ENCODE data around the gene CYP2W1.

Gene CYP2W1

GRCh38 chr7:988963-989529 lies 6.1 kb downstream of the CYP2W1 start:
- no peak overlapping the region for H3K9ac ChIP-seq (ENCODE audit: low read length)
- H3K36me3 ChIP-seq (ENCODE audit: control insufficient read depth in 1 of 2, insufficient read depth in 2 of 2, low read length in 2 of 2), result no peaks in the 10 kb centered on the region
- H3K27me3 ChIP-seq (ENCODE audit: insufficient read depth, low read length), result no peaks in the 10 kb centered on the region
- no peaks in the 10 kb centered on the region for H3K9me3 ChIP-seq (ENCODE audit: insufficient read depth, low read depth, low read length)
- no peak overlapping the region for H4K91ac ChIP-seq (ENCODE audit: low read depth, low read length)
- no peak overlapping the region for H3K23ac ChIP-seq (ENCODE audit: low read length)
- no CpG with 5 or more reads among the region's 15 CpGs for WGBS (ENCODE audit: extremely low coverage, insufficient coverage, insufficient read length)
- H2AK5ac ChIP-seq (ENCODE audit: low read length), result no peak overlapping the region
- no peak overlapping the region for H3K4me3 ChIP-seq (ENCODE audit: low read depth, low read length)
- H3K4me1 ChIP-seq (ENCODE audit: control insufficient read depth in 1 of 2, insufficient read depth in 2 of 2, low read length in 2 of 2), result peaks cover 4 to 10% of the 10 kb centered on the region in 2 experiments
- no peak for DNase-seq
- H3K79me1 ChIP-seq (ENCODE audit: low read length), result no peaks in the 10 kb centered on the region
- no peak overlapping the region for H2BK12ac ChIP-seq (ENCODE audit: low read length)
- no peak overlapping the region for H4K8ac ChIP-seq (ENCODE audit: low read depth, low read length)
- no peak overlapping the region for H3K14ac ChIP-seq (ENCODE audit: low read length)
- H2BK5ac ChIP-seq (ENCODE audit: low read depth, low read length, poor library complexity), result no peak overlapping the region
- H3K79me2 ChIP-seq (ENCODE audit: control insufficient read depth, insufficient read depth, low read length, poor library complexity), result no peaks in the 10 kb centered on the region
- no peak overlapping the region for H4K12ac ChIP-seq (ENCODE audit: low read depth, low read length)
- H3K4me2 ChIP-seq (ENCODE audit: low read length), result no peak overlapping the region
- no peak overlapping the region for H3K27ac ChIP-seq (ENCODE audit: low read depth, low read length)
- no peak overlapping the region for H2AFZ ChIP-seq (ENCODE audit: insufficient read depth, low read length, poor library complexity)
- H3K18ac ChIP-seq (ENCODE audit: low read length), result no peak overlapping the region
- H3K4ac ChIP-seq (ENCODE audit: low read depth, low read length), result no peak overlapping the region
- H2BK120ac ChIP-seq (ENCODE audit: insufficient read depth, low read length, poor library complexity), result no peak overlapping the region

GRCh38 chr7:990352-990932 lies 7.5 kb downstream of the CYP2W1 start:
- no peak overlapping the region for H2AFZ ChIP-seq (ENCODE audit: insufficient read depth, low read length, poor library complexity)
- peaks cover 4 to 10% of the 10 kb centered on the region in 2 experiments for H3K4me1 ChIP-seq (ENCODE audit: control insufficient read depth in 1 of 2, insufficient read depth in 2 of 2, low read length in 2 of 2)
- WGBS (ENCODE audit: extremely low coverage, insufficient coverage, insufficient read length), result no CpG with 5 or more reads among the region's 36 CpGs
- H3K27me3 ChIP-seq (ENCODE audit: insufficient read depth, low read length), result no peaks in the 10 kb centered on the region
- H4K91ac ChIP-seq (ENCODE audit: low read depth, low read length), result no peak overlapping the region
- H3K23ac ChIP-seq (ENCODE audit: low read length), result no peak overlapping the region
- no peak overlapping the region for H3K27ac ChIP-seq (ENCODE audit: low read depth, low read length)
- no peak overlapping the region for H3K9ac ChIP-seq (ENCODE audit: low read length)
- no peaks in the 10 kb centered on the region for H3K79me2 ChIP-seq (ENCODE audit: control insufficient read depth, insufficient read depth, low read length, poor library complexity)
- peaks cover 2 to 5% of the 10 kb centered on the region in 2 experiments for H3K36me3 ChIP-seq (ENCODE audit: control insufficient read depth in 1 of 2, insufficient read depth in 2 of 2, low read length in 2 of 2)
- no peaks in the 10 kb centered on the region for H3K9me3 ChIP-seq (ENCODE audit: insufficient read depth, low read depth, low read length)
- H3K4ac ChIP-seq (ENCODE audit: low read depth, low read length), result no peak overlapping the region
- no peak overlapping the region for H3K4me2 ChIP-seq (ENCODE audit: low read length)
- no peak overlapping the region for H2BK5ac ChIP-seq (ENCODE audit: low read depth, low read length, poor library complexity)
- H2AK5ac ChIP-seq (ENCODE audit: low read length), result no peak overlapping the region
- H3K14ac ChIP-seq (ENCODE audit: low read length), result no peak overlapping the region
- H2BK120ac ChIP-seq (ENCODE audit: insufficient read depth, low read length, poor library complexity), result no peak overlapping the region
- no peak overlapping the region for H4K12ac ChIP-seq (ENCODE audit: low read depth, low read length)
- no peak overlapping the region for H2BK12ac ChIP-seq (ENCODE audit: low read length)
- no peak overlapping the region for H3K18ac ChIP-seq (ENCODE audit: low read length)
- no peak overlapping the region for H4K8ac ChIP-seq (ENCODE audit: low read depth, low read length)
- H3K4me3 ChIP-seq (ENCODE audit: low read depth, low read length), result no peak overlapping the region
- no peaks in the 10 kb centered on the region for H3K79me1 ChIP-seq (ENCODE audit: low read length)
- DNase-seq, result no peak

- no peak overlapping the region for H3K27ac ChIP-seq (ENCODE audit: low read depth, low read length)
- WGBS (ENCODE audit: extremely low coverage, insufficient coverage, insufficient read length), result 100% methylated on average over 5 of the region's 35 CpGs
These were observed 8.2 kb downstream of the CYP2W1 start for GRCh38 chr7:990933-991728.

DNA sequence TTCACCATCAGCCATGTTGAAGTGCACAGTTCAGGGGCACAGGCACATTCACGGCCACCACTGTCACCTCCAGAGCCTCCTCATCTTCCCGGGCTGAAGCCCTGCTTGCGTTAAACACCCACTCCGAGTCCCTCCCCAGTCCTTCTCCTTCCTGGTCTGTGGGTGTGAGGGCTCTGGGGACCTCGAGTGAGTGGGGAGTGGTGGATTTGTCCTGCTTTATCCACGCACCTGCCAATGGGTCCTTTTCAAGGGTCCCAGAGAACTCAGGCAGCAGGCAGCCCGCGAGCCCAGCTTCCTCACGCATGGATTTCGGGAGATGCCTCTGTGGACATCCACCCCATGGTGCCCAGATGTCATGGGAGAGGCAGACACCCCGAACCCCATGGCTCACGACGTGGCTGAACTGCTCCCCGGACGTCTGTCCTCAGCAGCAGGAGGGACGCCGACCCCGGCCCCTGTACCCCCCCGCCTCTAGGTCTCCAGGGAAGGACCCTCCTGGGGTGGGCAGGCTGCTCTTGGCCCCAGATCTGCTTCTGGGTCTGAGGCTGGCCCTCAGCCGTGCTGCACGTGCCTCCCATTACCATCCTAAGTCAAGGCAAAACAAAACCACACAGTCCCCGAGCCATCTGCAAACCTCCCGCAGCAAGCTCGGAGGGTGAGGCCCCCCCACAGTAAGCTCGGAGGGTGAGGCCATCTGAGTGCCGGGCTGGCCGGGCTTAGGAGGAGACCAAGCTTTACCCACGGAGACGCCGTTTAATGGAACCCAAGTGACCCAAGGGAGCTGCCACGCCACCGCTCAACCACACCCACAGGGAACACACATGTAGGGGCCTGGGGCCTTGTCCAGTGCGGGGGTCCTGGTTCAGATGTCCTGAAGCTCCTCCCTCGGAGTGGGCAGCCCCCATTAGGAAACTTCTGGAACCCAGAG lies 9.0 kb downstream of the CYP2W1 start:
- H2BK5ac ChIP-seq (ENCODE audit: low read depth, low read length, poor library complexity), result no peak overlapping the region
- no peak overlapping the region for H2AK5ac ChIP-seq (ENCODE audit: low read length)
- H3K18ac ChIP-seq (ENCODE audit: low read length), result no peak overlapping the region
- no peak overlapping the region for H2AFZ ChIP-seq (ENCODE audit: insufficient read depth, low read length, poor library complexity)
- H3K79me2 ChIP-seq (ENCODE audit: control insufficient read depth, insufficient read depth, low read length, poor library complexity), result no peaks in the 10 kb centered on the region
- no peak overlapping the region for H4K12ac ChIP-seq (ENCODE audit: low read depth, low read length)
- H3K27me3 ChIP-seq (ENCODE audit: insufficient read depth, low read length), result no peaks in the 10 kb centered on the region
- H3K4me2 ChIP-seq (ENCODE audit: low read length), result no peak overlapping the region
- H3K4me1 ChIP-seq (ENCODE audit: control insufficient read depth in 1 of 2, insufficient read depth in 2 of 2, low read length in 2 of 2), result peaks cover 4 to 10% of the 10 kb centered on the region in 2 experiments
- H3K27ac ChIP-seq (ENCODE audit: low read depth, low read length), result no peak overlapping the region
- no CpG with 5 or more reads among the region's 34 CpGs for WGBS (ENCODE audit: extremely low coverage, insufficient coverage, insufficient read length)
- H4K8ac ChIP-seq (ENCODE audit: low read depth, low read length), result no peak overlapping the region
- H3K14ac ChIP-seq (ENCODE audit: low read length), result no peak overlapping the region
- no peak overlapping the region for H2BK12ac ChIP-seq (ENCODE audit: low read length)
- no peak overlapping the region for H4K91ac ChIP-seq (ENCODE audit: low read depth, low read length)
- no peaks in the 10 kb centered on the region for H3K9me3 ChIP-seq (ENCODE audit: insufficient read depth, low read depth, low read length)
- H3K9ac ChIP-seq (ENCODE audit: low read length), result no peak overlapping the region
- H3K23ac ChIP-seq (ENCODE audit: low read length), result no peak overlapping the region
- H3K4me3 ChIP-seq (ENCODE audit: low read depth, low read length), result no peak overlapping the region
- no peak for DNase-seq
- no peak overlapping the region for H3K4ac ChIP-seq (ENCODE audit: low read depth, low read length)
- H2BK120ac ChIP-seq (ENCODE audit: insufficient read depth, low read length, poor library complexity), result no peak overlapping the region
- H3K79me1 ChIP-seq (ENCODE audit: low read length), result no peaks in the 10 kb centered on the region
- peaks cover 8 to 11% of the 10 kb centered on the region in 2 experiments for H3K36me3 ChIP-seq (ENCODE audit: control insufficient read depth in 1 of 2, insufficient read depth in 2 of 2, low read length in 2 of 2)

More at GRCh38 chr7:990933-991728, 8.2 kb downstream of the CYP2W1 start:
- Histone ChIP-seq H4K8ac (ENCODE audit: low read depth, low read length) (no peak overlapping the region), H4K12ac (ENCODE audit: low read depth, low read length) (no peak overlapping the region), H3K4me2 (ENCODE audit: low read length) (no peak overlapping the region), H2AFZ (ENCODE audit: insufficient read depth, low read length, poor library complexity) (no peak overlapping the region), H3K14ac (ENCODE audit: low read length) (no peak overlapping the region), H3K9ac (ENCODE audit: low read length) (no peak overlapping the region), H3K79me2 (ENCODE audit: control insufficient read depth, insufficient read depth, low read length, poor library complexity) (no peaks in the 10 kb centered on the region), H3K23ac (ENCODE audit: low read length) (no peak overlapping the region), H3K79me1 (ENCODE audit: low read length) (no peaks in the 10 kb centered on the region), H3K9me3 (ENCODE audit: insufficient read depth, low read depth, low read length) (no peaks in the 10 kb centered on the region), H2BK120ac (ENCODE audit: insufficient read depth, low read length, poor library complexity) (no peak overlapping the region), H3K18ac (ENCODE audit: low read length) (no peak overlapping the region), H2AK5ac (ENCODE audit: low read length) (no peak overlapping the region), H3K4me1 (ENCODE audit: control insufficient read depth in 1 of 2, insufficient read depth in 2 of 2, low read length in 2 of 2) (peaks cover 4 to 10% of the 10 kb centered on the region in 2 experiments), H3K27me3 (ENCODE audit: insufficient read depth, low read length) (no peaks in the 10 kb centered on the region), H2BK5ac (ENCODE audit: low read depth, low read length, poor library complexity) (no peak overlapping the region), H3K4me3 (ENCODE audit: low read depth, low read length) (no peak overlapping the region), H3K36me3 (ENCODE audit: control insufficient read depth in 1 of 2, insufficient read depth in 2 of 2, low read length in 2 of 2) (peaks cover 4 to 5% of the 10 kb centered on the region in 2 experiments), H3K4ac (ENCODE audit: low read depth, low read length) (no peak overlapping the region), H2BK12ac (ENCODE audit: low read length) (no peak overlapping the region), H4K91ac (ENCODE audit: low read depth, low read length) (no peak overlapping the region)
- DNase-seq, result no peak
